Sigmoid colon (tissue), 4 donors: ENCODE results near the gene SMARCAL1.

Experiments used
- EP300 ChIP-seq, 4 donors: sonication (generic); formaldehyde crosslinking; IDR thresholded peaks; one replicate each; pipeline ENCODE4 v1.6.1; 2017; ENCODE audit warnings: antibody characterized with exemption in 4 of 4
- POLR2A ChIP-seq, 2 donors: fragments of 450-650 bp; IDR thresholded peaks; one replicate each; pipeline ENCODE4 v1.6.1; 2016; ENCODE audit warnings: antibody characterized with exemption in 2 of 2, mild to moderate bottlenecking in 2 of 2, moderate library complexity in 2 of 2
- TF ChIP-seq, protein P1 (sequence below), 4 experiments: fragments of 450-650 bp in 3 of 4; fragments of 200-600 bp in 1 of 4; IDR thresholded peaks; one replicate each; pipeline ENCODE4 v1.5.1; 2016 to 2019; ENCODE audit warnings: antibody characterized with exemption in 4 of 4, mild to moderate bottlenecking in 3 of 4, moderate library complexity in 2 of 4

DNA sequence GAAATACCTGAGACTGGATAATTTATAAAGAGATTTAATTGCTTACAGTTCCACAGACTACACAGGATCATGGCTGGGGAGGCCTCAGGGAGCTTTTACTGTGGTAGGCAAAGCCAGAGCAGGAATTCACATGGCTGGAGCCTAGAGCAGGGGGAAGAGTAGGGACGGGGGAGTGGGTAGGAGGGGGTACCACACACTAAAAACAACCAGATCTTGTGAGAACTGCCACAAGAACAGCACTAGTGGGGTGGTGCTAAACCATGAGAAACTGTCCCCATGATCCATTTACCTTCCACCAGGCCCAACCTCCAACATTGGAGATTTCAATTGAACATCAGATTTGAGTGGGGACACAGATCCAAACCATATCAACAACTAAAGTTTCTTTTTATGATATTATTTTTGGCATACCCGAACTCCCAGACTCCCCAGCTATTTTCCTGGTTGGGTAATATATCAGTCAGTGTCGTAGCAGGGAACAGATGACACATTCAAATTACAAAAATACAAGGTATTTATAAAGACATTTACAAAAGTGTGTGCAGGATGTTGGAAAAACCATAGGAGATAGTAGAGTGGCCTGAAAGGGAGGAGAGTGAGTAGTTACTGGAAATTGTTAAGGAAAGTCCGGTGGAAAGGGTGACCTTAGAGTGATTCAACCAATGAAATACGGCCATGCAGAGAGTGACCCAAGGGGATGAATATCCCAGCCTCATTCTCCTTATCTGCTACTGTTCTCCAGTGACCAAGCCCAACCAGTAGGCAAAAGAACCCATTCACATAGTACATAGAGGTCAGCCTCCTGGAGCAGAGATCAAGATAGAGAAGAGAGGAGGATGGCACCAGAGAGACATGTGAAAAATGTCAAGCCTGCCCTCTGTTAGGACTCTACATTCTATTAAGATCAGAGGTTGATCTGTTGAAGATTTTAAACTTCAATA lies 95.2 kb downstream of the SMARCAL1 start:
- TF ChIP-seq, protein P1, sequence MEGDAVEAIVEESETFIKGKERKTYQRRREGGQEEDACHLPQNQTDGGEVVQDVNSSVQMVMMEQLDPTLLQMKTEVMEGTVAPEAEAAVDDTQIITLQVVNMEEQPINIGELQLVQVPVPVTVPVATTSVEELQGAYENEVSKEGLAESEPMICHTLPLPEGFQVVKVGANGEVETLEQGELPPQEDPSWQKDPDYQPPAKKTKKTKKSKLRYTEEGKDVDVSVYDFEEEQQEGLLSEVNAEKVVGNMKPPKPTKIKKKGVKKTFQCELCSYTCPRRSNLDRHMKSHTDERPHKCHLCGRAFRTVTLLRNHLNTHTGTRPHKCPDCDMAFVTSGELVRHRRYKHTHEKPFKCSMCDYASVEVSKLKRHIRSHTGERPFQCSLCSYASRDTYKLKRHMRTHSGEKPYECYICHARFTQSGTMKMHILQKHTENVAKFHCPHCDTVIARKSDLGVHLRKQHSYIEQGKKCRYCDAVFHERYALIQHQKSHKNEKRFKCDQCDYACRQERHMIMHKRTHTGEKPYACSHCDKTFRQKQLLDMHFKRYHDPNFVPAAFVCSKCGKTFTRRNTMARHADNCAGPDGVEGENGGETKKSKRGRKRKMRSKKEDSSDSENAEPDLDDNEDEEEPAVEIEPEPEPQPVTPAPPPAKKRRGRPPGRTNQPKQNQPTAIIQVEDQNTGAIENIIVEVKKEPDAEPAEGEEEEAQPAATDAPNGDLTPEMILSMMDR (IDR thresholded peaks at IDR 0.05) = no peak
- TF ChIP-seq POLR2A (IDR thresholded peaks at IDR 0.05) = no peak
- no peak for TF ChIP-seq EP300 (IDR thresholded peaks at IDR 0.05)
